Breast epithelium (tissue), 3 donors: Measurements from ENCODE around the gene IFNGR2.

ENCODE experiments used
- POLR2A ChIP-seq: fragments of 450-650 bp; IDR thresholded peaks from one replicate; pipeline ENCODE4 v1.6.1; 2016; ENCODE audit warnings: antibody characterized with exemption, mild to moderate bottlenecking, moderate library complexity
- POLR2AphosphoS5 ChIP-seq, 3 donors: sonication (generic); formaldehyde crosslinking; IDR thresholded peaks; one replicate each; pipeline ENCODE4 v1.6.1; 2017; ENCODE audit warnings: antibody characterized with exemption in 3 of 3
- TF ChIP-seq, protein P1 (sequence below), 3 donors: fragments of 450-650 bp; IDR thresholded peaks; one replicate each; pipeline ENCODE4 v1.5.1; 2016 to 2017; ENCODE audit warnings: antibody characterized with exemption in 3 of 3, mild to moderate bottlenecking in 3 of 3, moderate library complexity in 3 of 3

DNA sequence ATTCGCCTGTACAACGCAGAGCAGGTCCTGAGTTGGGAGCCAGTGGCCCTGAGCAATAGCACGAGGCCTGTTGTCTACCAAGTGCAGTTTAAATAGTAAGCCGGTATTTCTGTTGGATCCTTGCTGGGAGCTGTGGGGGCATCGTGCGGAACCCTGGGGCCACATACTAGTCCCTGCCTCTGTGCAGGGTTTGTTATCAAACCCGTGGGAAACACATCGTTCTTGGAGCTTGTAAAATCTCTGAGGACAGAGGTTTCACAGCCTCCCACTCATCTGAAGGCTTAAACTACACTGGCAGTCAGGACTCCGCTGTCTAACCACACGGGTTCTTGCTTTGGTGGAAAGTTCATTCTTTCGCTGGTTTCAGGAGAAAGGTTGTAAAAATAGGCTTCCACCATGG lies 11.7 kb downstream of the IFNGR2 start:
- TF ChIP-seq POLR2A (no peak), POLR2AphosphoS5 (IDR thresholded peaks at IDR 0.05) (no peak)
- TF ChIP-seq, protein P1, sequence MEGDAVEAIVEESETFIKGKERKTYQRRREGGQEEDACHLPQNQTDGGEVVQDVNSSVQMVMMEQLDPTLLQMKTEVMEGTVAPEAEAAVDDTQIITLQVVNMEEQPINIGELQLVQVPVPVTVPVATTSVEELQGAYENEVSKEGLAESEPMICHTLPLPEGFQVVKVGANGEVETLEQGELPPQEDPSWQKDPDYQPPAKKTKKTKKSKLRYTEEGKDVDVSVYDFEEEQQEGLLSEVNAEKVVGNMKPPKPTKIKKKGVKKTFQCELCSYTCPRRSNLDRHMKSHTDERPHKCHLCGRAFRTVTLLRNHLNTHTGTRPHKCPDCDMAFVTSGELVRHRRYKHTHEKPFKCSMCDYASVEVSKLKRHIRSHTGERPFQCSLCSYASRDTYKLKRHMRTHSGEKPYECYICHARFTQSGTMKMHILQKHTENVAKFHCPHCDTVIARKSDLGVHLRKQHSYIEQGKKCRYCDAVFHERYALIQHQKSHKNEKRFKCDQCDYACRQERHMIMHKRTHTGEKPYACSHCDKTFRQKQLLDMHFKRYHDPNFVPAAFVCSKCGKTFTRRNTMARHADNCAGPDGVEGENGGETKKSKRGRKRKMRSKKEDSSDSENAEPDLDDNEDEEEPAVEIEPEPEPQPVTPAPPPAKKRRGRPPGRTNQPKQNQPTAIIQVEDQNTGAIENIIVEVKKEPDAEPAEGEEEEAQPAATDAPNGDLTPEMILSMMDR (IDR thresholded peaks at IDR 0.05) = no peak
